ENCODE results near the gene FBXO8.

GRCh38 chr4:174207367-174207766 is 76.1 kb downstream of the FBXO8 start:
- TF ChIP-seq, protein P1, sequence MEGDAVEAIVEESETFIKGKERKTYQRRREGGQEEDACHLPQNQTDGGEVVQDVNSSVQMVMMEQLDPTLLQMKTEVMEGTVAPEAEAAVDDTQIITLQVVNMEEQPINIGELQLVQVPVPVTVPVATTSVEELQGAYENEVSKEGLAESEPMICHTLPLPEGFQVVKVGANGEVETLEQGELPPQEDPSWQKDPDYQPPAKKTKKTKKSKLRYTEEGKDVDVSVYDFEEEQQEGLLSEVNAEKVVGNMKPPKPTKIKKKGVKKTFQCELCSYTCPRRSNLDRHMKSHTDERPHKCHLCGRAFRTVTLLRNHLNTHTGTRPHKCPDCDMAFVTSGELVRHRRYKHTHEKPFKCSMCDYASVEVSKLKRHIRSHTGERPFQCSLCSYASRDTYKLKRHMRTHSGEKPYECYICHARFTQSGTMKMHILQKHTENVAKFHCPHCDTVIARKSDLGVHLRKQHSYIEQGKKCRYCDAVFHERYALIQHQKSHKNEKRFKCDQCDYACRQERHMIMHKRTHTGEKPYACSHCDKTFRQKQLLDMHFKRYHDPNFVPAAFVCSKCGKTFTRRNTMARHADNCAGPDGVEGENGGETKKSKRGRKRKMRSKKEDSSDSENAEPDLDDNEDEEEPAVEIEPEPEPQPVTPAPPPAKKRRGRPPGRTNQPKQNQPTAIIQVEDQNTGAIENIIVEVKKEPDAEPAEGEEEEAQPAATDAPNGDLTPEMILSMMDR (conservative IDR thresholded peaks at IDR 0.05; ENCODE audit: low read depth, low read length) = no peak
- TF ChIP-seq POLR2A (IDR thresholded peaks at IDR 0.05; ENCODE audit: low read depth, low read length) (no peak), SMC3 (IDR thresholded peaks at IDR 0.05; ENCODE audit: low read depth, low read length) (no peak), FOS (IDR thresholded peaks at IDR 0.05; ENCODE audit: low read depth, low read length) (no peak), MAFK (IDR thresholded peaks at IDR 0.05; ENCODE audit: low read depth, low read length) (no peak), CHD1 (IDR thresholded peaks at IDR 0.05; ENCODE audit: low read depth, low read length) (no peak), RAD21 (IDR thresholded peaks at IDR 0.05; ENCODE audit: low read length) (no peak), CEBPB (IDR thresholded peaks at IDR 0.05; ENCODE audit: low read depth, low read length) (no peak)
